Suprapubic skin (tissue), 4 donors: ENCODE results near the gene FXR2.
"Not testable (repeated sequence)": the region's sequence is repeated elsewhere in the genome, so short reads cannot be mapped to it uniquely, and the experiment has no call there.

Experiments used
- CTCF ChIP-seq, 2 donors: fragments of 200-600 bp in 1 of 2; fragments of 450-650 bp in 1 of 2; sonication (generic) in 1 of 2; IDR thresholded peaks; one replicate each; pipeline ENCODE4 v1.5.1; 2016 to 2019; ENCODE audit warnings: antibody characterized with exemption in 2 of 2, mild to moderate bottlenecking in 1 of 2, moderate library complexity in 1 of 2
- EP300 ChIP-seq: sonication (generic); formaldehyde crosslinking; IDR thresholded peaks from one replicate; pipeline ENCODE4 v1.6.1; 2017; ENCODE audit warnings: antibody characterized with exemption
- POLR2A ChIP-seq, 2 donors: fragments of 450-650 bp; IDR thresholded peaks; one replicate each; pipeline ENCODE4 v1.6.1; 2017; ENCODE audit warnings: antibody characterized with exemption in 2 of 2, mild to moderate bottlenecking in 2 of 2, moderate library complexity in 2 of 2
- POLR2AphosphoS5 ChIP-seq, 3 donors: sonication (generic); formaldehyde crosslinking; IDR thresholded peaks; one replicate each; pipeline ENCODE4 v1.6.1; 2017; ENCODE audit warnings: antibody characterized with exemption in 3 of 3

- not testable (repeated sequence) for TF ChIP-seq CTCF (IDR thresholded peaks at IDR 0.05); POLR2AphosphoS5 (IDR thresholded peaks at IDR 0.05); EP300; POLR2A (IDR thresholded peaks at IDR 0.05)
Measured at GRCh38 chr17:7641635-7642034, 26.9 kb upstream of the FXR2 start.
